Measurements from ENCODE around the gene PHAF1.

DNA sequence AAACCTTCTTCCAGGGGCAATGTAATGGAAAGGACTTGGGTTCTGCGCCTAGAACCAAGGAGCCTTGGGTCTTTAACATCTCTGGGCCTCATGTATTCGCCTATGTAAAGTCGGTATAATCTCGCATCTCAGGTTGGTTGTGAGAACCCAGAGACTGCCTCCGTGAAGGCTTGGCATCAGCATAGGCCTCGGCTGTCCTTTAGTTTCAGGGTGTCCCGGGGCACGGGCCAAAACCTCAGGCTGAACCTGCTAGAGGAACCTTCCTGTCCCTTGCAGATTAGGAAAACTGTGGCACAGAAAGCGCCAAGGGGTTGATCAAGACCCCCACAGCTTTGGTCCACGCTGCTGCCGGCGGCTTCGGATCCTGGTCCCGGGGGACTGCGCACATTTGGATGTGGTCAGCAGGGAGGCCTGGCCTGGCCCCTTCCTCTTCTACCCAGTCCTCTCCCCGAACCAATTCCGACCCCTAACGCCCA, 772 bp upstream of the PHAF1 start:
- TF ChIP-seq, protein P1, sequence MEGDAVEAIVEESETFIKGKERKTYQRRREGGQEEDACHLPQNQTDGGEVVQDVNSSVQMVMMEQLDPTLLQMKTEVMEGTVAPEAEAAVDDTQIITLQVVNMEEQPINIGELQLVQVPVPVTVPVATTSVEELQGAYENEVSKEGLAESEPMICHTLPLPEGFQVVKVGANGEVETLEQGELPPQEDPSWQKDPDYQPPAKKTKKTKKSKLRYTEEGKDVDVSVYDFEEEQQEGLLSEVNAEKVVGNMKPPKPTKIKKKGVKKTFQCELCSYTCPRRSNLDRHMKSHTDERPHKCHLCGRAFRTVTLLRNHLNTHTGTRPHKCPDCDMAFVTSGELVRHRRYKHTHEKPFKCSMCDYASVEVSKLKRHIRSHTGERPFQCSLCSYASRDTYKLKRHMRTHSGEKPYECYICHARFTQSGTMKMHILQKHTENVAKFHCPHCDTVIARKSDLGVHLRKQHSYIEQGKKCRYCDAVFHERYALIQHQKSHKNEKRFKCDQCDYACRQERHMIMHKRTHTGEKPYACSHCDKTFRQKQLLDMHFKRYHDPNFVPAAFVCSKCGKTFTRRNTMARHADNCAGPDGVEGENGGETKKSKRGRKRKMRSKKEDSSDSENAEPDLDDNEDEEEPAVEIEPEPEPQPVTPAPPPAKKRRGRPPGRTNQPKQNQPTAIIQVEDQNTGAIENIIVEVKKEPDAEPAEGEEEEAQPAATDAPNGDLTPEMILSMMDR (IDR thresholded peaks at IDR 0.05) = no peak
- no peak for TF ChIP-seq POLR2A (IDR thresholded peaks at IDR 0.05)
